Lower leg skin (tissue), 4 donors: ENCODE results near the gene WWC1. TPM values are rescaled to one million over a fixed set of nuclear protein-coding genes. Genes with fewer than 3 reads are reported as not detected.

ENCODE experiments used
- DNase-seq, 2 donors: peaks; one replicate each; pipeline ENCODE4 v3.0.0-alpha.2; 2019; ENCODE audit warnings: low spot score in 2 of 2
- H3K4me3 ChIP-seq: fragments of 200-600 bp; sonication (generic); 2 replicates; pipeline ENCODE4 v1.5.1; 2017; ENCODE audit warnings: mild to moderate bottlenecking, low read depth; ENCODE audit not compliant: poor library complexity, severe bottlenecking
- CTCF ChIP-seq, 3 donors: fragments of 450-650 bp; IDR thresholded peaks; one replicate each; pipeline ENCODE4 v1.5.1; 2016; ENCODE audit warnings: antibody characterized with exemption in 3 of 3, mild to moderate bottlenecking in 3 of 3, moderate library complexity in 2 of 3
- POLR2A ChIP-seq, 2 donors: fragments of 450-650 bp; IDR thresholded peaks; one replicate each; pipeline ENCODE4 v1.6.1; 2016 to 2017; ENCODE audit warnings: antibody characterized with exemption in 2 of 2, mild to moderate bottlenecking in 1 of 2, moderate library complexity in 1 of 2
- WGBS, 2 donors: methylation state at CpG; one replicate each; pipeline ENCODE4 v1.1.5; 2018; 5-methylcytosine and 5-hydroxymethylcytosine counted together
- intact Hi-C: fragments of 100-400 bp; cut with DNase I; formaldehyde crosslinking; loops from one replicate; pipeline ENCODE4 v1.15.0; 2023; ENCODE audit warnings: low total_unique reads
- total RNA-seq, 4 donors: library from RNA; depleted of rRNA; stranded (reverse); fragments of >200 nt; gene quantifications; one replicate each; pipeline ENCODE4 v1.1.0, GENCODE V29; 2016

Gene WWC1
- total RNA-seq, 4 donors from 2014 or later, result 23.5 to 57.0 (median 30.0) TPM

GRCh38 chr5:168348084-168348414 lies 56.6 kb downstream of the WWC1 start:
- WGBS, 2 donors, result 45 to 74% methylated on average over 5 of the region's 5 CpGs
- TF ChIP-seq CTCF (IDR thresholded peaks at IDR 0.05) (no peak), POLR2A (IDR thresholded peaks at IDR 0.05) (no peak)
- no peak overlapping the region for H3K4me3 ChIP-seq
- DNase-seq, result no peak
- intact Hi-C loops, result no loop called here

- WGBS, 2 donors, result 86 to 93% methylated on average over 4 of the region's 4 CpGs
- TF ChIP-seq CTCF (IDR thresholded peaks at IDR 0.05) (no peak), POLR2A (IDR thresholded peaks at IDR 0.05) (no peak)
- no peak overlapping the region for H3K4me3 ChIP-seq
- no peak for DNase-seq
- intact Hi-C loops, result no loop called here
These were observed 58.9 kb downstream of the WWC1 start for GRCh38 chr5:168350315-168350714.

- no peak for TF ChIP-seq POLR2A (IDR thresholded peaks at IDR 0.05)
- TF ChIP-seq CTCF (IDR thresholded peaks at IDR 0.05), result no peak
- 60 to 63% methylated on average over 12 of the region's 12 CpGs for WGBS, 2 donors
- H3K4me3 ChIP-seq, result no peak overlapping the region
- no peak for DNase-seq
- intact Hi-C loops, result no loop called here
These were observed 61.9 kb downstream of the WWC1 start for GRCh38 chr5:168353216-168353957.

GRCh38 chr5:168354397-168354796 lies 63.0 kb downstream of the WWC1 start:
- intact Hi-C loops, result no loop called here
- no peak for DNase-seq
- H3K4me3 ChIP-seq, result no peak overlapping the region
- WGBS, 2 donors, result 84 to 89% methylated on average over 2 of the region's 2 CpGs
- TF ChIP-seq POLR2A (IDR thresholded peaks at IDR 0.05) (no peak), CTCF (IDR thresholded peaks at IDR 0.05) (no peak)

GRCh38 chr5:168356171-168356570 lies 64.7 kb downstream of the WWC1 start:
- 87 to 91% methylated on average over 13 of the region's 13 CpGs for WGBS, 2 donors
- intact Hi-C loops, result no loop called here
- no peak for TF ChIP-seq POLR2A (IDR thresholded peaks at IDR 0.05)
- no peak overlapping the region for H3K4me3 ChIP-seq
- DNase-seq, result no peak

GRCh38 chr5:168356592-168356991 lies 65.1 kb downstream of the WWC1 start:
- TF ChIP-seq POLR2A (IDR thresholded peaks at IDR 0.05) (no peak), CTCF (IDR thresholded peaks at IDR 0.05) (no peak)
- 88 to 90% methylated on average over 4 of the region's 4 CpGs for WGBS, 2 donors
- no peak for DNase-seq
- H3K4me3 ChIP-seq, result no peak overlapping the region
- intact Hi-C loops, result no loop called here
